ENCODE measurements around the gene OR14J1.

- no peak for TF ChIP-seq EZH2 (IDR thresholded peaks at IDR 0.05; ENCODE audit: low read depth, unreplicated experiment)
- peak; percentile 43 to 55 for TF ChIP-seq CTCF (conservative IDR thresholded peaks at IDR 0.05; ENCODE audit: low read depth in 2 of 2)
- TF ChIP-seq POLR2AphosphoS5 (IDR thresholded peaks at IDR 0.05; ENCODE audit: low read depth), result no peak
- no peak for TF ChIP-seq CREB1 (CRISPR knock-in tag; IDR thresholded peaks at IDR 0.05; ENCODE audit: low read depth)
- TF ChIP-seq EZH2phosphoT487 (IDR thresholded peaks at IDR 0.05; ENCODE audit: unreplicated experiment), result no peak
- TF ChIP-seq, protein P1, sequence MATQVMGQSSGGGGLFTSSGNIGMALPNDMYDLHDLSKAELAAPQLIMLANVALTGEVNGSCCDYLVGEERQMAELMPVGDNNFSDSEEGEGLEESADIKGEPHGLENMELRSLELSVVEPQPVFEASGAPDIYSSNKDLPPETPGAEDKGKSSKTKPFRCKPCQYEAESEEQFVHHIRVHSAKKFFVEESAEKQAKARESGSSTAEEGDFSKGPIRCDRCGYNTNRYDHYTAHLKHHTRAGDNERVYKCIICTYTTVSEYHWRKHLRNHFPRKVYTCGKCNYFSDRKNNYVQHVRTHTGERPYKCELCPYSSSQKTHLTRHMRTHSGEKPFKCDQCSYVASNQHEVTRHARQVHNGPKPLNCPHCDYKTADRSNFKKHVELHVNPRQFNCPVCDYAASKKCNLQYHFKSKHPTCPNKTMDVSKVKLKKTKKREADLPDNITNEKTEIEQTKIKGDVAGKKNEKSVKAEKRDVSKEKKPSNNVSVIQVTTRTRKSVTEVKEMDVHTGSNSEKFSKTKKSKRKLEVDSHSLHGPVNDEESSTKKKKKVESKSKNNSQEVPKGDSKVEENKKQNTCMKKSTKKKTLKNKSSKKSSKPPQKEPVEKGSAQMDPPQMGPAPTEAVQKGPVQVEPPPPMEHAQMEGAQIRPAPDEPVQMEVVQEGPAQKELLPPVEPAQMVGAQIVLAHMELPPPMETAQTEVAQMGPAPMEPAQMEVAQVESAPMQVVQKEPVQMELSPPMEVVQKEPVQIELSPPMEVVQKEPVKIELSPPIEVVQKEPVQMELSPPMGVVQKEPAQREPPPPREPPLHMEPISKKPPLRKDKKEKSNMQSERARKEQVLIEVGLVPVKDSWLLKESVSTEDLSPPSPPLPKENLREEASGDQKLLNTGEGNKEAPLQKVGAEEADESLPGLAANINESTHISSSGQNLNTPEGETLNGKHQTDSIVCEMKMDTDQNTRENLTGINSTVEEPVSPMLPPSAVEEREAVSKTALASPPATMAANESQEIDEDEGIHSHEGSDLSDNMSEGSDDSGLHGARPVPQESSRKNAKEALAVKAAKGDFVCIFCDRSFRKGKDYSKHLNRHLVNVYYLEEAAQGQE (IDR thresholded peaks at IDR 0.05; ENCODE audit: unreplicated experiment), result no peak
- no peak for TF ChIP-seq JUNB (IDR thresholded peaks at IDR 0.05; ENCODE audit: unreplicated experiment)
- no peak for TF ChIP-seq ZNF331 (CRISPR knock-in tag; IDR thresholded peaks at IDR 0.05; ENCODE audit: low read depth)
- TF ChIP-seq NANOG (IDR thresholded peaks at IDR 0.05; ENCODE audit: borderline replicate concordance), result no peak
- TF ChIP-seq, protein P2, sequence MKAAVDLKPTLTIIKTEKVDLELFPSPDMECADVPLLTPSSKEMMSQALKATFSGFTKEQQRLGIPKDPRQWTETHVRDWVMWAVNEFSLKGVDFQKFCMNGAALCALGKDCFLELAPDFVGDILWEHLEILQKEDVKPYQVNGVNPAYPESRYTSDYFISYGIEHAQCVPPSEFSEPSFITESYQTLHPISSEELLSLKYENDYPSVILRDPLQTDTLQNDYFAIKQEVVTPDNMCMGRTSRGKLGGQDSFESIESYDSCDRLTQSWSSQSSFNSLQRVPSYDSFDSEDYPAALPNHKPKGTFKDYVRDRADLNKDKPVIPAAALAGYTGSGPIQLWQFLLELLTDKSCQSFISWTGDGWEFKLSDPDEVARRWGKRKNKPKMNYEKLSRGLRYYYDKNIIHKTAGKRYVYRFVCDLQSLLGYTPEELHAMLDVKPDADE (IDR thresholded peaks at IDR 0.05), result no peak
- no peak for TF ChIP-seq ZNF114 (CRISPR knock-in tag; IDR thresholded peaks at IDR 0.05)
Measured at GRCh38 chr6:29355603-29356002, 54.1 kb downstream of the OR14J1 start.
